Measurements from ENCODE around the gene NMBR.
"Not testable (repeated sequence)": the region's sequence is repeated elsewhere in the genome, so short reads cannot be mapped to it uniquely, and the experiment has no call there.

NMBR gene

GRCh38 chr6:142028527-142028926 is 118.4 kb downstream of the NMBR start:
- no peak for DNase-seq (ENCODE audit: low spot score)
- in situ Hi-C loops (cut with MboI; ENCODE audit: low sequenced_read_pairs, unreplicated experiment): no loop called here
- TF ChIP-seq CTCF (IDR thresholded peaks at IDR 0.05; ENCODE audit: borderline replicate concordance, control extremely low read depth, extremely low read depth, insufficient read depth, missing control alignments): no peak

- in situ Hi-C loops (cut with MboI; ENCODE audit: low sequenced_read_pairs, unreplicated experiment); DNase-seq (ENCODE audit: low spot score): not testable (repeated sequence)
Measured at GRCh38 chr6:142027804-142028203, 119.1 kb downstream of the NMBR start.

GRCh38 chr6:142027074-142027473 is 119.8 kb downstream of the NMBR start:
- DNase-seq (ENCODE audit: low spot score): no peak
- no peak for TF ChIP-seq CTCF (IDR thresholded peaks at IDR 0.05; ENCODE audit: borderline replicate concordance, control extremely low read depth, extremely low read depth, insufficient read depth, missing control alignments)
- in situ Hi-C loops (cut with MboI; ENCODE audit: low sequenced_read_pairs, unreplicated experiment): no loop called here

- in situ Hi-C loops (cut with MboI; ENCODE audit: low sequenced_read_pairs, unreplicated experiment): no loop called here
- DNase-seq (ENCODE audit: low spot score): no peak
- no peak for TF ChIP-seq CTCF (IDR thresholded peaks at IDR 0.05; ENCODE audit: borderline replicate concordance, control extremely low read depth, extremely low read depth, insufficient read depth, missing control alignments)
Measured at GRCh38 chr6:142026471-142026870, 120.5 kb downstream of the NMBR start.

Measured in GM13976 (cell line).